GM12872 (cell line): ENCODE data around the gene JMJD8.

Source experiments
- TF ChIP-seq, protein P1 (sequence below): IDR thresholded peaks from 3 replicates; pipeline ENCODE4 v1.5.1; 2011; ENCODE audit warnings: low read depth, mild to moderate bottlenecking, low read length, moderate library complexity; ENCODE audit not compliant: insufficient read depth

JMJD8 gene

DNA sequence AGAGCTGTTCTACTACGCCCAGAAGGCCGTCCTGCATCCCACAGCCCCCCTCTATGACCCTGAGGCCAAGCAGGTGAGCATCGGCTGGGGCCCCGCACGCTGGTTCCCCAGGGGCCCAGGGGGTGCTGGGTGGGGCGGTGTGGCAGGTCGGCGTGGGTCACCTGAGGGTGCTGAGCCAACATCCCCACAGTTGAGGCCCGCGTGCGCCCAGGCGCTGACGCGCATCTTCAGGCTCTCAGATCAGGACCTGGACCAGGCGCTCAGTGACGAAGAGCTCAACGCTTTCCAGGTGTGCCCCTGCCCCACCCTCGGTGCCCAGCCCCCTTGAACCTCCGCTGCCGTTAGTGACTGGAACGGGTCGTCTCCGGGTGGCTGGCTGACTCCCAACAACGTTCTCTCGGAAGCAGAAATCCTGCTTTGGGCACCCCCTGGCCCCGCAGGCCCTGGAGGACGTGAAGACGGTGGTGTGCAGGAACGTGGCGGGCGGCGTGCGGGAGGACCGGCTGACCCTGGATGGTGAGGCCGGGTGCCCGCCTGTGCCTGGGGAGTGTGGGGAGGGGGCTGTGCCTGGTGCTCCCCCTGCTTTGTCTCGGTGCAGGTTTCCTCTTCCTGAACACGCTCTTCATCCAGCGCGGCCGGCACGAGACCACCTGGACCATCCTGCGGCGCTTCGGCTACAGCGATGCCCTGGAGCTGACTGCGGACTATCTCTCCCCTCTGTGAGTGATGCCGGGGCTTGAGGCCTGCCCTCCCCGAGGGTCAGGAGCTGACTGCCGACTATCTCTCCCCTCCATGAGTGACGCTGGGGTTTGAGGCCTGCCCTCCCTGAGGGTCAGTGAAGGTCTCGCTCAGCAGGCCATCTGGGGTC is 13.4 kb downstream of the JMJD8 start:
- TF ChIP-seq, protein P1, sequence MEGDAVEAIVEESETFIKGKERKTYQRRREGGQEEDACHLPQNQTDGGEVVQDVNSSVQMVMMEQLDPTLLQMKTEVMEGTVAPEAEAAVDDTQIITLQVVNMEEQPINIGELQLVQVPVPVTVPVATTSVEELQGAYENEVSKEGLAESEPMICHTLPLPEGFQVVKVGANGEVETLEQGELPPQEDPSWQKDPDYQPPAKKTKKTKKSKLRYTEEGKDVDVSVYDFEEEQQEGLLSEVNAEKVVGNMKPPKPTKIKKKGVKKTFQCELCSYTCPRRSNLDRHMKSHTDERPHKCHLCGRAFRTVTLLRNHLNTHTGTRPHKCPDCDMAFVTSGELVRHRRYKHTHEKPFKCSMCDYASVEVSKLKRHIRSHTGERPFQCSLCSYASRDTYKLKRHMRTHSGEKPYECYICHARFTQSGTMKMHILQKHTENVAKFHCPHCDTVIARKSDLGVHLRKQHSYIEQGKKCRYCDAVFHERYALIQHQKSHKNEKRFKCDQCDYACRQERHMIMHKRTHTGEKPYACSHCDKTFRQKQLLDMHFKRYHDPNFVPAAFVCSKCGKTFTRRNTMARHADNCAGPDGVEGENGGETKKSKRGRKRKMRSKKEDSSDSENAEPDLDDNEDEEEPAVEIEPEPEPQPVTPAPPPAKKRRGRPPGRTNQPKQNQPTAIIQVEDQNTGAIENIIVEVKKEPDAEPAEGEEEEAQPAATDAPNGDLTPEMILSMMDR, result no peak

GRCh38 chr16:669666-670065 is 14.5 kb downstream of the JMJD8 start:
- TF ChIP-seq, protein P1, result no peak

GRCh38 chr16:668519-669171 is 15.5 kb downstream of the JMJD8 start:
- TF ChIP-seq, protein P1, result no peak

GRCh38 chr16:667780-668518 is 16.2 kb downstream of the JMJD8 start, which contains the start of gene RHOT2:
Gene RHOT2 (plus strand): TSS chr16:668132. CDS start chr16:668200, 68 bp downstream.
- TF ChIP-seq, protein P1, result peak; percentile 79

DNA sequence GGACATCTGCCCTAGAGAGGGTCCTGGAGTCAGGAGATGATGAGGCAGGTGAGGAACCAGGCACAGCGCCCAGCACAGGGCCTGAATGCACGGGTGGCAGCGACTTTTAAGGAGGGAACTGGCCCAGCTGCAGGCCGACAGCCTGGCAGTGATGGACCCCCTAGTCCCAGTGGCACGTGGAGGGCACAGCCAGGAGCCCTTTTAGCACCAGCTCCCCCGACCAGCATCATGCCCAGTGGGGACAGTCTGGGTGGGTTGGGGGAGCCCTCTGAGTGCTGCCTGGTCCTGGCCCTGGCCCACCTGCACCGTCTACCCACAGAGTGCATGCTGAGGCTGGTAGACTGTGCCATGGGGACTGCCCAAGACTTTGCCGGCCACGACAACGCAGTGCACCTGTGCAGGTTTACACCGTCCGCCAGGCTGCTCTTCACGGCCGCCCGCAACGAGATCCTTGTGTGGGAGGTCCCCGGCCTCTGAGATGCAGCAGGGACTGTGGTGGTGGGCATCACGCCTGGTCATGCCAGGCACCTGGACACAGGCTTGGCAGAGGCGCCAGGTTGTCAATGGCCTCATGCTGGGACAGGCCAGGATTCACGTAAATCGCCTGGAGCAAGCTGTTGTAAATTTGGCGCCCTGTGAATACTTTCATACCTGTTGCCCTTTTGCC is 16.9 kb downstream of the JMJD8 start:
- TF ChIP-seq, protein P1, result no peak

DNA sequence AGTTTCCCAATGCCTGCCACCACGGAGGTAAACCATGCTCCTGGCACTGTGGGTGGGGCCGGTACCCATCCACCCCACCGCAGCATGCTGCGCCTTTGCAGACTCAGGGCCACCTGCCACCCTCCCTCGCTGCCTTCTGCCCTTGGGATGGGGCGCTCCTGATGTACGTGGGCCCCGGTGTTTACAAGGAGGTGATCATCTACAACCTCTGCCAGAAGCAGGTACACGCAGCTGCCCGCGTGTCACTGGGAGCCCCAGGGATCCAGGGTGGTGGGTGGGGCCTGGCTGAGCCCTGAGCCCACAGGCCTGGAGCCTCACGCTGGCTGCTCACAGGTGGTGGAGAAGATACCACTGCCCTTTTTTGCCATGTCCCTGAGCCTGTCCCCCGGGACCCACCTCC is 17.6 kb downstream of the JMJD8 start:
- TF ChIP-seq, protein P1, result no peak
